Measurements from ENCODE around the gene KIF11. TPM values are rescaled to one million over a fixed set of nuclear protein-coding genes. Genes with fewer than 3 reads are reported as not detected.
"Not testable (repeated sequence)": the region's sequence is repeated elsewhere in the genome, so short reads cannot be mapped to it uniquely, and the experiment has no call there.

Gene KIF11
- 26.6 TPM for total RNA-seq
- polyA plus RNA-seq = 0.82 TPM

- DNase-seq (ENCODE audit: extremely low spot score) = peak; percentile 94
- Histone ChIP-seq H3K27ac (ENCODE audit: low read depth) (peak within 1 kb of the TSS; percentile 80), H3K4me3 (ENCODE audit: low read depth, low read length) (peak within 1 kb of the TSS; percentile 55), H3K4me1 (ENCODE audit: insufficient read depth) (no peaks in the 10 kb centered on the region), H3K36me3 (ENCODE audit: insufficient read depth) (no peaks in the 10 kb centered on the region)
- under 1% methylated on average over 61 of the region's 61 CpGs for WGBS
These were observed at the start of gene KIF11 for GRCh38 chr10:92592761-92593618. Gene KIF11, plus strand, starts transcription at chr10:92593130. Its CDS starts 246 bp downstream, at chr10:92593376.

GRCh38 chr10:92544296-92544695 lies 48.6 kb upstream of the KIF11 start:
- Histone ChIP-seq H3K27ac (ENCODE audit: low read depth) (no peak overlapping the region), H3K36me3 (ENCODE audit: insufficient read depth) (no peaks in the 10 kb centered on the region), H3K4me1 (ENCODE audit: insufficient read depth) (no peaks in the 10 kb centered on the region), H3K4me3 (ENCODE audit: low read depth, low read length) (no peak overlapping the region)
- DNase-seq (ENCODE audit: extremely low spot score) = no peak
- WGBS = 69% methylated on average over 3 of the region's 3 CpGs

GRCh38 chr10:92545556-92545955 lies 47.4 kb upstream of the KIF11 start:
- no peak overlapping the region for H3K4me3 ChIP-seq (ENCODE audit: low read depth, low read length)
- no peaks in the 10 kb centered on the region for H3K4me1 ChIP-seq (ENCODE audit: insufficient read depth)
- DNase-seq (ENCODE audit: extremely low spot score) = no peak
- H3K27ac ChIP-seq (ENCODE audit: low read depth) = no peak overlapping the region
- WGBS = 91% methylated on average over 1 of the region's 1 CpG
- no peaks in the 10 kb centered on the region for H3K36me3 ChIP-seq (ENCODE audit: insufficient read depth)

GRCh38 chr10:92547676-92548075 lies 45.3 kb upstream of the KIF11 start:
- Histone ChIP-seq H3K36me3 (ENCODE audit: insufficient read depth) (no peaks in the 10 kb centered on the region), H3K27ac (ENCODE audit: low read depth) (no peak overlapping the region), H3K4me3 (ENCODE audit: low read depth, low read length) (no peak overlapping the region), H3K4me1 (ENCODE audit: insufficient read depth) (no peaks in the 10 kb centered on the region)
- 92% methylated on average over 4 of the region's 4 CpGs for WGBS
- DNase-seq (ENCODE audit: extremely low spot score) = no peak

- Histone ChIP-seq H3K36me3 (ENCODE audit: insufficient read depth) (peaks cover 2% of the 10 kb centered on the region), H3K27ac (ENCODE audit: low read depth) (no peak overlapping the region), H3K4me3 (ENCODE audit: low read depth, low read length) (no peak overlapping the region), H3K4me1 (ENCODE audit: insufficient read depth) (no peaks in the 10 kb centered on the region)
- DNase-seq (ENCODE audit: extremely low spot score) = no peak
- 53% methylated on average over 2 of the region's 2 CpGs for WGBS
These were observed 42.0 kb upstream of the KIF11 start for GRCh38 chr10:92550924-92551323.

- 94% methylated on average over 5 of the region's 5 CpGs for WGBS
- Histone ChIP-seq H3K4me3 (ENCODE audit: low read depth, low read length) (no peak overlapping the region), H3K36me3 (ENCODE audit: insufficient read depth) (peaks cover 2% of the 10 kb centered on the region), H3K27ac (ENCODE audit: low read depth) (no peak overlapping the region), H3K4me1 (ENCODE audit: insufficient read depth) (no peaks in the 10 kb centered on the region)
- no peak for DNase-seq (ENCODE audit: extremely low spot score)
These were observed 40.6 kb upstream of the KIF11 start for GRCh38 chr10:92552310-92552709.

GRCh38 chr10:92553959-92554358 lies 39.0 kb upstream of the KIF11 start:
- Histone ChIP-seq H3K4me3 (ENCODE audit: low read depth, low read length) (no peak overlapping the region), H3K4me1 (ENCODE audit: insufficient read depth) (no peaks in the 10 kb centered on the region), H3K36me3 (ENCODE audit: insufficient read depth) (peaks cover 2% of the 10 kb centered on the region), H3K27ac (ENCODE audit: low read depth) (no peak overlapping the region)
- 98% methylated on average over 2 of the region's 2 CpGs for WGBS
- no peak for DNase-seq (ENCODE audit: extremely low spot score)

GRCh38 chr10:92559046-92559445 lies 33.9 kb upstream of the KIF11 start:
- Histone ChIP-seq H3K27ac (ENCODE audit: low read depth) (no peak overlapping the region), H3K4me3 (ENCODE audit: low read depth, low read length) (no peak overlapping the region), H3K4me1 (ENCODE audit: insufficient read depth) (no peaks in the 10 kb centered on the region), H3K36me3 (ENCODE audit: insufficient read depth) (no peaks in the 10 kb centered on the region)
- DNase-seq (ENCODE audit: extremely low spot score) = no peak
- 96% methylated on average over 4 of the region's 4 CpGs for WGBS

- Histone ChIP-seq H3K27ac (ENCODE audit: low read depth) (no peak overlapping the region), H3K36me3 (ENCODE audit: insufficient read depth) (no peaks in the 10 kb centered on the region), H3K4me1 (ENCODE audit: insufficient read depth) (no peaks in the 10 kb centered on the region), H3K4me3 (ENCODE audit: low read depth, low read length) (no peak overlapping the region)
- no peak for DNase-seq (ENCODE audit: extremely low spot score)
These were observed 30.5 kb upstream of the KIF11 start for GRCh38 chr10:92562424-92562823.

- no peaks in the 10 kb centered on the region for H3K36me3 ChIP-seq (ENCODE audit: insufficient read depth)
- H3K4me3 ChIP-seq (ENCODE audit: low read depth, low read length) = no peak overlapping the region
- no peaks in the 10 kb centered on the region for H3K4me1 ChIP-seq (ENCODE audit: insufficient read depth)
- no peak overlapping the region for H3K27ac ChIP-seq (ENCODE audit: low read depth)
- DNase-seq (ENCODE audit: extremely low spot score) = no peak
- WGBS = 84% methylated on average over 4 of the region's 4 CpGs
These were observed 24.9 kb upstream of the KIF11 start for GRCh38 chr10:92567952-92568600.

- H3K4me3 ChIP-seq (ENCODE audit: low read depth, low read length) = no peak overlapping the region
- WGBS = 67% methylated on average over 2 of the region's 2 CpGs
These were observed 23.9 kb upstream of the KIF11 start for GRCh38 chr10:92569071-92569470.

GRCh38 chr10:92569663-92570062 lies 23.3 kb upstream of the KIF11 start:
- H3K27ac ChIP-seq (ENCODE audit: low read depth); H3K36me3 ChIP-seq (ENCODE audit: insufficient read depth); H3K4me1 ChIP-seq (ENCODE audit: insufficient read depth); DNase-seq (ENCODE audit: extremely low spot score); H3K4me3 ChIP-seq (ENCODE audit: low read depth, low read length): not testable (repeated sequence)
- 97% methylated on average over 5 of the region's 5 CpGs for WGBS

More at GRCh38 chr10:92569071-92569470, 23.9 kb upstream of the KIF11 start:
- no peaks in the 10 kb centered on the region for H3K36me3 ChIP-seq (ENCODE audit: insufficient read depth)
- no peak overlapping the region for H3K27ac ChIP-seq (ENCODE audit: low read depth)
- DNase-seq (ENCODE audit: extremely low spot score) = no peak
- no peaks in the 10 kb centered on the region for H3K4me1 ChIP-seq (ENCODE audit: insufficient read depth)

- 42% methylated on average over 2 of the region's 2 CpGs for WGBS
These were observed 21.3 kb upstream of the KIF11 start for GRCh38 chr10:92571649-92572048.

More at GRCh38 chr10:92571649-92572048, 21.3 kb upstream of the KIF11 start:
- H3K4me1 ChIP-seq (ENCODE audit: insufficient read depth) = no peaks in the 10 kb centered on the region
- no peak for DNase-seq (ENCODE audit: extremely low spot score)
- no peak overlapping the region for H3K27ac ChIP-seq (ENCODE audit: low read depth)
- no peaks in the 10 kb centered on the region for H3K36me3 ChIP-seq (ENCODE audit: insufficient read depth)
- no peak overlapping the region for H3K4me3 ChIP-seq (ENCODE audit: low read depth, low read length)

All from urinary bladder (tissue), 4 donors.